Measurements from ENCODE around the gene ACOX2.
A peak's percentile ranks its signal among the peaks of the same experiment; 100 is the strongest.

ACOX2 gene

GRCh38 chr3:58536501-58537411 lies at the start of gene ACOX2:
Gene ACOX2 (minus strand): TSS chr3:58537190. CDS start chr3:58535106, 2,084 bp downstream.
- no peak for DNase-seq (ENCODE audit: low read depth in 2 of 2)

GRCh38 chr3:58585994-58586393 lies 49.0 kb upstream of the ACOX2 start:
- no peak for DNase-seq (ENCODE audit: low read depth in 2 of 2)

DNA sequence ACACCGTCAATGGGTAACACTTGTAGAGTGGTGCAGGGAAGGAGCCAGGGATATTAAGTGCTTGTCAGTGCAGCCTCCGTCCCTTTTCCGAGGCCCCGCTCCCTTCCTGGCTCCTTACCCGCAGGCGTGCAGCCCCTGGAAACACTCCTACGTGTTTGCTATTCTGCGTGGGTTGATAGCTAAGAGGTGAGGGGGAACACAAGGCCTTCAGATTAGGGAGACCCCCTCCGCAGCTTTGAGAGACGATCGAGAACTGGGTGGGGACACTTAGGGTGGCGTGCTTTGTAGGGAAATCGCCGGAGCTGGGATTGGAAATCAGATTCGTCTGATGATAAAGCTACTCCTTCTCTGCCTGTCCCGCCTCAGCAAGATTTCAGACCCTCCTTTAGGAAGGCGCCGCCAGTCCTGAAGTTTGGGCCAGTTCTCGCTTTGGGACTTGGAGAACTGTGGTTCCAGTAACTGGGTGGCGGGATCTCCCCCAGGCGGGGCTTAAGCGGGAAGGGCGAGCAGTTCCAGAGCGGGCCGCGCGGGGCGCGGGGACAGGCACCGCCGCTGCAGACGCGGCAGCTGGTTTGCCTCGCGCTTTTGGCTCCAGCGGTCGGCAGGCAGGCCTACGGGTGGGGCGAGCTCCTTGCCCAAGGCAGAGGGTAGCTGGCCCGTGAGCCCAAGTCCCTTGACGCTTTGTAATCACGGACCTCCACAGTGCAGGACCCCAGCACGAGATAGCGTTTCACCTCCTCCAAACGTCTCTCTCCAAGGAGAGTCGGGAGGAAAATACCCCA lies 48.2 kb upstream of the ACOX2 start:
- DNase-seq (ENCODE audit: low read depth in 2 of 2): peak; percentile 15 to 18

- DNase-seq (ENCODE audit: low read depth in 2 of 2): no peak
Observed at GRCh38 chr3:58584690-58585004, 47.7 kb upstream of the ACOX2 start.

DNA sequence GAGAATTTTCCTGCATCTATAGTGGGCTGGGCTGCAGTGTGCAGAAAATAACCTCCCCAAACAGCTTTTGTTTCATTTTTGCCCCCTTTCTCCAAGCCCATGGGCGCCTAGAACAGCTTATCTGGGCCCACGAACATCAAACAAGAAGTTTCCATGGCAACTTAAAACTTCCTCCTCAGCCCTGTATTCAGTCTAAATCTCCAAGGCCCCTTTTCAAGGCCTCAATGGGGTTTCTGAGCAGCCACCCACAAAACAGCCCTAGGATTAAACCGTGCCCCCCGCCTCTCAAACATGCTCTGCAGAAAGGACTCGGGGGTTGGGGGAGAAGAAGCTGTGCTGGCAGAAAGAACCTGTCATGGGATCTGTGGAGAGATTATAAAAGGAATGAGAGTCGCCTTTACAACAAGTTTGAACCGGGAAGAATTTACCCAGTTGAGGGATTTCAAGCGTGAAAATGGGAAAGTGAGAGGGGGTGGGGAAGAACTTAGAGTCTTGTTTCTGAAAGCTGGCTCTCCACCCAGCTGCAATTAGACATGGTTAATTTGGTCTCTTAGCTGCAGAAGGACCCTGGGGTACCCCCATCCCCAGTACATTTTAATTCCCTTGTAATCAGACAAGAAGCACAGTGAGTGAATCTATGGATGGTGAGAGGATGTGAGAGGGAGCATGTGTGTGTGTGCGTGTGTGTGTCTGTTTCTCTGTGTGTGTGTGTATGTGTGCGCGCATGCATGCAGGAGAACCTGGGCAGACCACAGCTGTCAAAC lies 44.5 kb upstream of the ACOX2 start:
- DNase-seq (ENCODE audit: low read depth in 2 of 2): no peak

GRCh38 chr3:58580826-58581327 lies 43.9 kb upstream of the ACOX2 start:
- no peak for DNase-seq (ENCODE audit: low read depth in 2 of 2)

DNA sequence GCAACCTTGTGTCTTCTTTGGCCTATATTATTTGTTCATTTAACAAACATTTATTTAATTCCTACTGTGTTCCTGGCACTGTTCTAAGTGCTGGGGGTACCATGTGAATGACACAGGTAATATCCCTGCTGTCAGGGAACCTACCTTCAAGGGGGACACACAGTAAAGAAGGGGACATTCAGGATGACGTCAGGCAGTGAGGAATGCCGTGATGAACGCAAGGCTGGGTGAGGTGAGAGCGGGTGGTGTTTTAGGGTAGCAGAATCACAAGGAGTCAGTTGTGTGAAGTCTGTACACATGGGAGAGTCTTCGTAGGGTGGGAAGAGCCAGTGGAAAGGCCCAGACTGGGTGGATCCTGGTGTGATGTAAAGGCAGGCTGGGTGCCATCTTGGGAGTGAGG lies 41.9 kb upstream of the ACOX2 start:
- DNase-seq (ENCODE audit: low read depth in 2 of 2): no peak

DNA sequence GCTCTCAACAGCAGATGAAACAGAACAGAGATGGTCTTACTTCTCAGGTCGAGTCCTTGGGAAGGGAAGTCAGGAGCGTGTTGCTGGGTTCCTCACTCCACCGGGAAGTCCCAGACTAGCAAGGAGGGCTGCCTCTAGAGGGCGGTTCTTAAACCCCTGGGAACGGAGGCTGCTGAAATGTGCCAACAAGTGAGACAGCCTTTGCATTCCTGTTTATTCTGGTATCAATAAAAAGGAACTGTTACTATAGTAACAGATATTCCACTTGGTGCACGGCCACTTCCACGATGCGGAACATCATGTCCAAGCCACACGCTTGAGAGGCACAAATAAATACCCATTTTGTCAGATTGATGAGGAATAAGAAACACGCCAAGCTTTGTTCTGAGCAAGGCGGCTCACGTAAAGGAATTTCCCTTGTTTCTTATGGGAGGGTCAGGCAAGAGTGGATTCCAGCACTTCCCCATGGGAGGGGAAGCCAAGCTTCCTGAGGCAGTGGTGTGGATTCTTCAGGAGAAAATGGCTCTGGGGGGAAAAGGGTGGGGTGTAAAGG lies 40.4 kb upstream of the ACOX2 start, which contains the start of gene FAM107A:
Gene FAM107A (minus strand): TSS at position 123 of the 553 bp plus-strand sequence. CDS start 7,531 bp downstream, outside the sequence.
- no peak for DNase-seq (ENCODE audit: low read depth in 2 of 2)

DNA sequence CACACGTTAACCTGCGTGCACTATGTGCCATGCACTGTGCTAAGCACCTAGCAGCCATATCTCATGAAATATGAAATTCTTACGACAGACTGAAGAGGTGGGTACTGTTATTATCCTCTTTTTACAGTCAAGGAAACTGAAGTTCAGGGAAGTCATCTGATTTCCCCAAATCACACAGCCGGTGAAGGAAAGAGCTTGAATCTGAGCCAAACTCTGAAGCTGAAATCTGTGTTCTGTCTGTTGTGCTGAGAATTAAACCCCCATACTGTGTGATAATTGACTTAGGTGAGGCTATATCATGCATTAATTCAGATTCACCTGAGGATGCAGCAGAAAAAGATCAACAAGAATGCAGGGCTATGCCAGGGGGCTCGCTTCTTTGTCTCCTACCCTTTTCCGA lies 39.7 kb upstream of the ACOX2 start:
- DNase-seq (ENCODE audit: low read depth in 2 of 2): no peak

- no peak for DNase-seq (ENCODE audit: low read depth in 2 of 2)
Observed at GRCh38 chr3:58575971-58576652, 39.1 kb upstream of the ACOX2 start.

GRCh38 chr3:58574682-58575081 lies 37.7 kb upstream of the ACOX2 start:
- DNase-seq (ENCODE audit: low read depth in 2 of 2): no peak

DNA sequence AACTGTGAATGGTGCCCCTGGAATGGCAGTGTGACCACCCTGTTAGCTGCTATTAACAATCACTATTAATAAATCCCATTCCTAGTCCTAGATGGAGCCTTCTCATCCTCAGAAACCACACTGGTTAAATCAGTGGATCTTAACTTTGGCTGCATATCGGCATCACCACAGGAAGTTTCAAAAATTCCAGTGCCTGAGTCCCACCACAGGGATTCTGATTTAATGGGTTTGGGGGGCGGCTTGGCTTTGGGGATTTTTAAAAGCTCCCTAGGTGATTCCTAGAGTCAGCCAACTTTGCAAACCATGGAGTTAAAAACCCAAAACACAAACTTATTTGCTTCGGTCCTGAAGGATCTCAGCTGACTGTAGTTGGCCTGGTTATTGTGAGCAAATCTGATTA lies 37.1 kb upstream of the ACOX2 start:
- DNase-seq (ENCODE audit: low read depth in 2 of 2): peak in 1 of 2 experiments; percentile 21

DNA sequence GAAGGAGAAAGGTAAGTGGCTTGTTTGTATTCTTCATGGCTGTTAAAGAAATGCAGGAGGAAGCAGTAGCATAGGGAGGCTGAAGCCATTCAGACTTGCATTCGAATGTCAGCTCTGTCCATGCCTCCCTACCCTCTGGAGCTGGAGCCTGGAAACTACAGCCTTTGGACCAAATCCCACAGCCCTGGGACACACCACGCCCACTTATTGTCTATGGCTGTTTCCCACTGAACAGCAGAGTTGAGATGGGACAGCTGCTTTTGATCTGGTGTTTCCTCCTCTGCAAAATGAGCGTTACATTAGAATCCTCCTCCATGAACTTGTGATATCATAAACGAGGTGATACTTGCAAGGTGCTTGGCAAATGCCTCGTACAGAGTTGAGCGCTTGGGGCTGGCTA lies 36.6 kb upstream of the ACOX2 start:
- no peak for DNase-seq (ENCODE audit: low read depth in 2 of 2)

GRCh38 chr3:58572634-58573230 lies 35.7 kb upstream of the ACOX2 start:
- DNase-seq (ENCODE audit: low read depth in 2 of 2): no peak

DNA sequence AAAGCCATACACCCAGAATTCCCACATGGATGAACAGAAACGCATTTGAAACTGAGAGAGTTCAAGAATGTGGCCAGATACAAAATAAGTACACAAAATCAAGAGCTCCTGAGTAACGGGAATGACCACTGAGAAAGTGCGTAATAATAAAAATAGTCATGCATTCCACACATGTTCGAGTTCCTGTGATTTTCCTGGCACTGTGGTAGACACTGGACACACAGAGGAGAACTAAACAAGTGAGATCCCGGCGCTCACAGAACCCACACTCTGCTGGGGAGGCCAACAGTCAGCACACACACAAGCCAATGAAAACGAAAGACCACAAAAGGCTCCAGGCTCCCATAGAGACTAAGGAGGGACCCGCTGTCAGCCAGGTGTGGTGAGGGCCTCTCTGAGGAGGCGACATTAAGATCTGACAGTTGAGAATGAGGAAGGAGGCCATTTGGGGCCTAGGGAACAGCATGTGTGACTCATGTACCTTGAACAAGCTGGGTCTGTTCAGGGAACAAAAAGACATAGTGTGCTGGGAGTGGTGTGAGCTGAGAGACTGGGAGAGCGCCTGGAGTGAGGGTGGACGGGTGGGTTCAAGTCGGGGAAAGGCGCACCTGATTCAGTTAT lies 35.1 kb upstream of the ACOX2 start:
- no peak for DNase-seq (ENCODE audit: low read depth in 2 of 2)

GRCh38 chr3:58570851-58571250 lies 33.9 kb upstream of the ACOX2 start:
- no peak for DNase-seq (ENCODE audit: low read depth in 2 of 2)

GRCh38 chr3:58569287-58570001 lies 32.5 kb upstream of the ACOX2 start:
- no peak for DNase-seq (ENCODE audit: low read depth in 2 of 2)

DNA sequence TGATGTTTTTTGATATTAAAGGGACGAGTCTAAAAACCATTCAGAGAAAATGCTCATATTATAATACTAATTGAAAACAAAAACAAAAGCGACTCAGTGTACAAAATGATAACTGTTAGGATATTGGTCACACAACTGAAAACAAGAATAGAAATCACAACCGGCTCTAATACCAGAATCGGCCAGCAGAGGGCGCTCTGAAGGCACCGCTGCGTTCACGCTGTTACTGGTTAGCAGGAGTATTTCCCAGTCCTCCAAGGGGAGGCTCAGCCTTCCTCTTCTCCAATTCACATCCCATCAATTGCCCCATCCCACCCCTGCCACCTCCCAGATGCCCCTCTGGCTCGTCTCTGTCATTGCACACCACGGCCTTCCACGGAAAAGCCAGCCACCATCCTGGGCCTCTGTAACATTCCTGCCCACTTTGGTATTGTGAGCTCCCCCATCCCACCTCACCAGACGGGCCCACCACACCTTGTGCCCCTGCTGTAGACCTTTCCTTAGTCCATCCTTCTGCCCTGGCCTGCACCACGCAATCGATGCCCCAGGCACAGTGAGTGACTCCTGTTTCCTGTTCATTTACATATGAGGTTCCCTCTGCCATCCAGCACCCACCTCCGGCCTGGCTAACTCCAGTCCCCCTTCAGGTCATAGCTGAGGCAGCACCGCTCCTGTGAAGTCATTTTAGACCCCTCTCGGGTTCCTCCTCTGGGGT lies 31.7 kb upstream of the ACOX2 start:
- peak; percentile 42 to 44 for DNase-seq (ENCODE audit: low read depth in 2 of 2)

DNA sequence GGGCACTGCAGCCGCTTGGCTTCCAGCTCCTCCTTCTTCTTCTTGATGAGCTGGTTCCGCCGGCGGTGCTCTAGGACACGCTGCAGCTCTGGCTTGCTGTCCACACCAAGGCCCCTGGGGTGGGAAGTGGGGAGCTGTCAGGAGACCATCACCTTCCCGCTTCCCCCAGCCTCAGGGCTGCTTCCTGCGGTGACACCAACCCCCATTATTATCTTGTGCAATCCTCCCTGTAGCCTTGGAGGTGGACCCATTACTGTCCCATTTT lies 30.2 kb upstream of the ACOX2 start:
- DNase-seq (ENCODE audit: low read depth in 2 of 2): no peak

Data from fibroblast of skin of left quadriceps (primary cell).